Aorta (tissue), 5 donors: ENCODE measurements around the gene TMEM259. TPM values are rescaled to one million over a fixed set of nuclear protein-coding genes. Genes with fewer than 3 reads are reported as not detected.
A peak's percentile ranks its signal among the peaks of the same experiment; 100 is the strongest.

Experiments used
- ATAC-seq: fragments of 200-7000 bp; cut with Tn5 transposase; one replicate; pipeline ENCODE4 v1.9.1; 2022; ENCODE audit warnings: moderate library complexity; ENCODE audit not compliant: low FRiP score
- DNase-seq, 2 donors: peaks; one replicate each; pipeline ENCODE4 v3.0.0-alpha.2; 2020
- H3K27ac ChIP-seq, 2 donors: one replicate each; pipeline ENCODE4 v1.5.1; 2013; ENCODE audit warnings: low read length in 2 of 2, mild to moderate bottlenecking in 2 of 2, moderate library complexity in 2 of 2, control low read depth in 1 of 2, inconsistent platforms in 1 of 2, low read depth in 1 of 2
- H3K27me3 ChIP-seq, 2 donors: one replicate each; pipeline ENCODE4 v1.6.1; 2013; ENCODE audit warnings: control low read depth in 1 of 2, low read length in 1 of 2, mild to moderate bottlenecking in 1 of 2, moderate library complexity in 1 of 2; ENCODE audit not compliant: insufficient read depth in 2 of 2, control insufficient read depth in 1 of 2
- H3K36me3 ChIP-seq, 2 donors: one replicate each; pipeline ENCODE4 v1.6.1; 2013; ENCODE audit warnings: control low read depth in 1 of 2, low read length in 1 of 2, mild to moderate bottlenecking in 1 of 2; ENCODE audit not compliant: insufficient read depth in 2 of 2, control insufficient read depth in 1 of 2
- H3K4me1 ChIP-seq, 2 donors: one replicate each; pipeline ENCODE4 v1.6.1; 2013; ENCODE audit warnings: low read length in 2 of 2, control low read depth in 1 of 2, mild to moderate bottlenecking in 1 of 2, moderate library complexity in 1 of 2; ENCODE audit not compliant: insufficient read depth in 2 of 2, control insufficient read depth in 1 of 2
- H3K4me3 ChIP-seq, 2 donors: one replicate each; pipeline ENCODE4 v1.5.1; 2013; ENCODE audit warnings: low read length in 2 of 2, control low read depth in 1 of 2, mild to moderate bottlenecking in 1 of 2
- H3K9me3 ChIP-seq: one replicate; pipeline ENCODE4 v1.6.1; 2013; ENCODE audit warnings: mild to moderate bottlenecking, low read length; ENCODE audit not compliant: control insufficient read depth
- WGBS, 2 donors: extraction: QIAGEN DNeasy Blood & Tissue Kit; methylation state at CpG; one replicate each; pipeline ENCODE4 v1.1.7; 2013; 5-methylcytosine and 5-hydroxymethylcytosine counted together
- intact Hi-C, 2 donors: fragments of 100-400 bp; cut with DNase I; formaldehyde crosslinking; loops; one replicate each; pipeline versions ENCODE4 v1.14.2 to v1.15.0; 2022
- polyA plus RNA-seq, 2 donors: library from polyadenylated mRNA; stranded (reverse); fragments of 200-250 nt; gene quantifications; one replicate each; pipeline ENCODE4 v1.2.3, GENCODE V29; 2013
- total RNA-seq, 2 donors: library from RNA; stranded (reverse); fragmentation: NEBNext Ultra II Directional; extraction: Animal tissue kit (Norgen Biotek cat#: 25700); gene quantifications; one replicate each; pipeline ENCODE4 v1.2.1, GENCODE V29; 2021
- donor health status: healthy with polysubstance abuse.
- donor health status: Bipolar disorder and iron deficiency.
- donor health status: DM: no; HTN: no; CAD: no.
- donor health status: DM: no; HTN: no; CAD: no.
- donor health status: DM: yes; HTN: yes; CAD: no.

The TMEM259 gene
- total and polyA plus RNA-seq, 4 donors: 50.1 to 434 (median 130) TPM

DNA sequence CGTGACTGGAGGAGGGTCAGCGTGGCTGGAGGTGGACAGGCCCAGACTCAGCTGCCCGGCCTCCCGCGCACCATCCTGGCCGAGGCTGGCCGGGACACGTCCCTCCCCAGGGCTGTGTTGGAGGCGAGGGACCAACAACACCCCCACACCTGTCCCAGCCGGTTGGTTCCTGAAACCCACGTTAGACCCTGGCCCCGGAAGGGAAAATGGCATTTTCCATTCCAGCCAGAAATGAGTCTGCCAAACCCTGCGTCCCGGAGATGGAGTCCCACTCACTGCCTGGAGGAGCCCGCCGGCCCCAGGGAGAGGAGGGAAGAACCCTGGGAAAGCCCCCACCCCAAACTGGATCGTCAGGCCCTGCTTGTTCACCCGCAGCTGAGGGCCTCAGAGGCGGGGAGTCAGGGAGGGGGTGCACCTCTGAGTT is 41.6 kb downstream of the TMEM259 start:
- ATAC-seq (no peak), DNase-seq (no peak)
- no peak overlapping the region for H3K27ac ChIP-seq
- no peaks in the 10 kb centered on the region for H3K27me3 ChIP-seq
- H3K36me3 ChIP-seq: no peaks in the 10 kb centered on the region
- intact Hi-C loops: loop anchor here in 1 of 2 donors (5.0 kb wide), 1 partner anchor 122 kb away; the partner anchor contains the start of gene CFD
- no peaks in the 10 kb centered on the region for H3K4me1 ChIP-seq
- H3K4me3 ChIP-seq: no peak overlapping the region
- WGBS, 2 donors: 63 to 70% methylated on average over 19 of the region's 19 CpGs
- H3K9me3 ChIP-seq: no peaks in the 10 kb centered on the region

DNA sequence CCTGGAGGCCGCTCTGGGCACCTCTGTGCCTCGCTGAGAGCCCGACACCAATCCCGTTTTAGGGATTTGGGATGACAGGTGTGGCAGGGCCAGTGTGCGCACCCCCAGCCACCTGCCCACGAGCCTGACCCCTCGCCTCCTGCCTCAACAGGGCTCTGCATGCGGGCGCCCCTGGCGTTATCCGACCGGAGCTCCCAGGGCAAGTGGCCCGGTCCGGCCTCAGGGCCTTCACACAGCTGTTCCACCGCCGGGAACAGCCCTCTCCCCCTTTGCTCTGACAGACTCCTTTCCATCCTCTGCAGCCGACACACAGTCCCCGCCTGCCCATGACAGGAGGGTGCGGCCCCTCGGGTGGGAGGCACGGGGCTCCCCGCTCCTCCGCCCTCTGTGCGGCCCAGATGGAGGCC is 43.9 kb downstream of the TMEM259 start:
- DNase-seq (no peak), ATAC-seq (peak; percentile 4)
- Histone ChIP-seq H3K4me1 (no peaks in the 10 kb centered on the region), H3K4me3 (no peak overlapping the region), H3K27me3 (no peaks in the 10 kb centered on the region), H3K36me3 (no peaks in the 10 kb centered on the region), H3K9me3 (no peaks in the 10 kb centered on the region), H3K27ac (no peak overlapping the region)
- intact Hi-C loops: loop anchor here in 1 of 2 donors (5.0 kb wide), 1 partner anchor 120 kb away; the partner anchor contains the start of gene CFD
- 86 to 88% methylated on average over 21 to 24 of the region's 24 CpGs for WGBS, 2 donors

DNA sequence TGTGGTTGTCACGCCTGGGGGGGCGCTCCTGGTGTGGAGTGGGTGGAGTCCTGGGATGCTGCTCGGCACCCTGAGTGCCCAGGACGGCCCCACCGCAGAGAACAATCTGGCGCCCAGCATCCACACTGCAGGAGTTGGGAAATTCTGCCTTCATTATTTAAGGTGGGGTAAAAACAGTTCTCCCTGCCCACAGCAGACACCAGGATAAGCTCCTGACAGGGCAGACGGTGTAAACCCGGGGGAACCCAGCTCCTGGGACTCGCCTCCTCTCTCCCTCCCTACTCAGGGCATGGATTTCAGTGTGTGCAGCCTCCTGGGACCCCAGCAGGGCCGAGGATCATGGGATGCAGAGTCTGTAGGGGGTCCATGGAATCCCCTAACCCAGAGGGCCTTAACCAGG is 44.4 kb downstream of the TMEM259 start:
- no peaks in the 10 kb centered on the region for H3K36me3 ChIP-seq
- DNase-seq (no peak), ATAC-seq (peak; percentile 9)
- no peak overlapping the region for H3K4me3 ChIP-seq
- no peaks in the 10 kb centered on the region for H3K27me3 ChIP-seq
- 72 to 85% methylated on average over 10 of the region's 10 CpGs for WGBS, 2 donors
- H3K27ac ChIP-seq: no peak overlapping the region
- intact Hi-C loops: loop anchor here in 1 of 2 donors (5.0 kb wide), 1 partner anchor 119 kb away; the partner anchor contains the start of gene CFD
- H3K4me1 ChIP-seq: no peaks in the 10 kb centered on the region
- H3K9me3 ChIP-seq: no peaks in the 10 kb centered on the region

DNA sequence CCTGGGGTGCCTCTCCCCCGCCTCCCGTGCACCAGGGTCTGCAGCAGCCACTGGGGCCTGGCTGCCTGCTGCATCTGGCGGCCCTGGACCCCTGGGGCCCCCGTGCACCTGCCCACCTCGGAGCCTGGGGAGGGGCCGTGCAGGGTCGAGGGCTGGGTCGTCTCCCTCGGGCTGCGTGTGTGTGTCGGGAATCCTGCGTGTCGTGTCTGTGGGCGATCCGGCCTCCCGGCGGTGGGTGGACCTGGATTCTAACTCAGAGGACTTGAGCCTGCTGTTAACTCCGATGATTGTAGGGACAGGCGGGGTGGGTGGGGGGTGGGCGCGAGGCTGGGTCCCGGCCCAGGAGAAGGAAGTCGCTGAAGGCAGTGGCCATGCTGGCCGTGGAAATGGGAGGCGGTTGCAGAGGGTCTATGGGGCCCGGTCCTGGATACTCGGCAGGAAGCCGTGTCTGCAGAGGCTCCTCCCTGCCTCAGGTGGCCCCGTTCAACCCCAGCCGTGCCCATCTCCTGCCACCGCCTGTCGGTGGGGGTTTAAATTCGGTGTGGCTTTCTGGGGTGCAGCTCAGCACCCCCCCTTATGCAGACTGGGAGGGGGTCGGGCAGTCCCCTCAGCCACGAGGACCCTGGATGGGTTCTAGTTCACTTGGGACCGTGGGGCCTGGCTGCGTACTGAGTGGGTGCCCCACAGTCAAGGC is 46.2 kb downstream of the TMEM259 start:
- Histone ChIP-seq H3K9me3 (peaks cover 1% of the 10 kb centered on the region), H3K27ac (no peak overlapping the region), H3K4me3 (no peak overlapping the region), H3K4me1 (no peaks in the 10 kb centered on the region), H3K36me3 (no peaks in the 10 kb centered on the region), H3K27me3 (no peaks in the 10 kb centered on the region)
- intact Hi-C loops: loop anchor here in 1 of 2 donors (5.0 kb wide), 1 partner anchor 117 kb away; the partner anchor contains the start of gene CFD
- no peak for ATAC-seq
- no peak for DNase-seq
- 81 to 83% methylated on average over 34 to 37 of the region's 37 CpGs for WGBS, 2 donors

DNA sequence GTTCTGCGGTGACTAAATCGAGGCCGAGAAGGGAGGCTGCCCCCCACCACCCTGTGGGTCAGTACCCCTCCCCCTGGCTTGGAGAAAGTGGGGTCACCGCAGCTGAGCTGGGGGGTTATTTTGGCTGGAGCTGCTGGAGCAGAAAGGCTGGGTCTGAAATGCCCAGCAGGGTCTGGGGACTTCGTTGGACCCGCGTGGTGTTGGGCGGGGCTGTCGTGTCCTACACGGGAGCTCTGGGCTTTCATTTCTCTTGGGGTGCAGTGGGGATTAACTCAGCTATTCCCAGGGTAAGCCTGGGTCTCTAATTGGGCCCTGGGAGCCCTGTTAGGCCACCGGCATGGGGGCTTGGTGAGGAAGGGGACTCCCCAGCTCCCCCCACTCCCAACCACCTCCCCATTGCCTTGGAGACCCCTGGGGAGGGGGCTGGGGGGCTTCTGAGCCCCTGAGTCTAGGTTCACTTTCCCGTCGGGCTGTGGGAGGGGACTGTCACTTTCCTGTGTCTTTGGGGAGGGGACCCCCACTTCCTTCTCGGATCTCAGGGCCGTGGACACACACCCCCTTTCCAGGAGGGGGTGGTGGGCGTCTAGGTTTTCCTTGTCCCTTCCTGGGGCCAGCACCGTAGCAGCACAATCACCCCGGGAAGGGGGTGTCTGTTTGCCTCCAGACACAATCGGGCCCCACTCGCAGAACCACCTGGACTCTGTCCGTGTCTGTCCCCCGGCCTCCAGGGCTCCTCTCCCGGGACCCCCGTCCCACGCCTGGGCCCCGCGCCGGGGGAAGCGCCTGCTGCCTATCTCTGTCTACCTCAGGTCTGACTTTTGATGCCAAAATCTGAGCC is 47.0 kb downstream of the TMEM259 start:
- DNase-seq (no peak), ATAC-seq (no peak)
- Histone ChIP-seq H3K9me3 (peaks cover 1% of the 10 kb centered on the region), H3K36me3 (no peaks in the 10 kb centered on the region), H3K27ac (no peak overlapping the region), H3K4me1 (no peaks in the 10 kb centered on the region), H3K4me3 (no peak overlapping the region), H3K27me3 (no peaks in the 10 kb centered on the region)
- intact Hi-C loops: no loop called here
- WGBS, 2 donors: 87% methylated on average over 29 of the region's 29 CpGs

DNA sequence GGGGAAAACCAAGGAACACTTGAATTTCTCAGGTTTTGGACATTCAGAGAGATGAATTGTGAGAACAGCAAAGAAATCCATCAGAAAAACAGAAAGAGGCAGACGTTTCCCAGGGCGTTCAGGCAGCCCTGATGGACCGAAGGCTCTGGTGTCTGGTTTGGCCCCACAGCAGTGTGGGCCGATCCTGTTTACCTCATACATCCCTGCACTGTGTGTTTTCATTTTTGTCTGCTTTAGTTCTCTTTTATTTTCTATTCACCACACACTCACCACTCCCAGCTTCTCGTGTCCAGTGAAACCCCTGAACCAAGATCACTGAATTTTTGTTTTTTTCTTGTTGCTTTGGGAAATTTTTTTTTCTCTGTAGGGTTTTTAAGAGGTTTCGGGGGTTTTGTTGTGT is 48.6 kb downstream of the TMEM259 start:
- WGBS, 2 donors: 98 to 99% methylated on average over 6 of the region's 6 CpGs
- Histone ChIP-seq H3K36me3 (no peaks in the 10 kb centered on the region), H3K4me1 (no peaks in the 10 kb centered on the region), H3K9me3 (peaks cover 1% of the 10 kb centered on the region), H3K27ac (no peak overlapping the region), H3K4me3 (no peak overlapping the region), H3K27me3 (no peaks in the 10 kb centered on the region)
- ATAC-seq (no peak), DNase-seq (no peak)
- intact Hi-C loops: no loop called here

DNA sequence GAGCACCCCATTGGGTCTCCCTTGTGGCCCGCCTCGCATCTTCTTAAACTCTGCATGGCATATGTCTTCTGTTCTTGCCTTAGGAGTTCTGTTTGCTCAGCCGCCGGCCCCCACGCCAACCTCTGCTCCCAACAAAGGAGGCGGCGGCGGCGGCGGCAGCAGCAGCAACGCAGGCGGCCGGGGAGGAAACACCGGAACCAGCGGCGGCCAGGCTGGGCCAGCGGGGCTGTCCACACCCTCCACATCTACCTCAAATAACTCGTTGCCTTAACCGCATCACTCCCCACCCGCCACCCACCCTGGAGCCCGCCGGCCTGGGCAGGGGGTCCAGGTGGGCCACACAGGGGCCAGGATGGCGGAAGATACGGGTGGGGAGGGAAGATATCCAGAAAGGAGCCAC is 49.1 kb downstream of the TMEM259 start:
- H3K9me3 ChIP-seq: peaks cover 1% of the 10 kb centered on the region
- intact Hi-C loops: no loop called here
- ATAC-seq (no peak), DNase-seq (no peak)
- H3K4me3 ChIP-seq: no peak overlapping the region
- no peak overlapping the region for H3K27ac ChIP-seq
- H3K4me1 ChIP-seq: no peaks in the 10 kb centered on the region
- H3K36me3 ChIP-seq: no peaks in the 10 kb centered on the region
- no peaks in the 10 kb centered on the region for H3K27me3 ChIP-seq
- 93 to 96% methylated on average over 24 of the region's 24 CpGs for WGBS, 2 donors

DNA sequence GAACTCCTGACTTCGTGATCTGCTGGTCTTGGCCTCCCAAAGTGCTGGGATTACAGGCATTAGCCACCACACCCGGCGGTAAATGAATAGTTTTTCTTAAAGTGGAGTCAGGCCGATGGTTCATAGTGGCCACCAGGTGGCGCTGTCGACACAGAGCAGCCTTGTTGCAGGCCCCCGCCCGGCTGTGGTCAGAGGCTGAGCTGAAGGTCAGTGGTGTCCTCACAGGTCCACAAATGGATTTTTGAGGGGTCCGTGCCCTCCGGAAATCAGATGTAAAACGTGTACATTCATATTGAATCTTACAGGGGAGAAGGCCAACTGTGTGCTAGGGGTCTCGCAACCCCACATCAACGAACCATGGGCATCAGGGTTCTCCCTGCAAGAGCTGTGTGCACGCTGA is 50.2 kb downstream of the TMEM259 start:
- Histone ChIP-seq H3K27me3 (no peaks in the 10 kb centered on the region), H3K4me1 (no peaks in the 10 kb centered on the region), H3K4me3 (no peak overlapping the region), H3K27ac (no peak overlapping the region), H3K36me3 (no peaks in the 10 kb centered on the region), H3K9me3 (peaks cover 3% of the 10 kb centered on the region)
- intact Hi-C loops: no loop called here
- 94% methylated on average over 14 of the region's 14 CpGs for WGBS, 2 donors
- ATAC-seq (no peak), DNase-seq (no peak)
